GM12878 (cell line): ENCODE measurements around the gene RHBDD1.

Experiments
- ATF3 ChIP-seq: IDR thresholded peaks from 2 replicates; pipeline ENCODE4 v1.6.1; 2011; ENCODE audit warnings: low read depth, mild to moderate bottlenecking, low read length, moderate library complexity, borderline replicate concordance; ENCODE audit errors: extremely low read depth
- CEBPZ ChIP-seq: fragments of 150-350 bp; IDR thresholded peaks from 2 replicates; pipeline ENCODE4 v1.6.1; 2016; ENCODE audit warnings: low read depth, low read length
- CTCF ChIP-seq, 3 experiments: IDR thresholded peaks in 2 of 3; conservative IDR thresholded peaks in 1 of 3; 2 replicates each; pipeline ENCODE4 v1.5.1; 2011; ENCODE audit warnings: low read depth in 3 of 3, low read length in 3 of 3, mild to moderate bottlenecking in 3 of 3, control low read depth in 2 of 3, moderate library complexity in 2 of 3, inconsistent platforms in 1 of 3, mixed read lengths in 1 of 3; ENCODE audit not compliant: control insufficient read depth in 2 of 3, insufficient read depth in 1 of 3; ENCODE audit errors: extremely low read depth in 1 of 3
- EED ChIP-seq: sonication (generic); IDR thresholded peaks from 2 replicates; pipeline ENCODE4 v1.6.1; 2016; ENCODE audit warnings: antibody characterized with exemption, low read depth
- MTA3 ChIP-seq: IDR thresholded peaks from 2 replicates; pipeline ENCODE4 v1.6.1; 2012; ENCODE audit warnings: low read length, inconsistent platforms, borderline replicate concordance
- PAX5 ChIP-seq: IDR thresholded peaks from 2 replicates; pipeline ENCODE4 v1.6.1; 2011; ENCODE audit warnings: low read depth, low read length, borderline replicate concordance
- PRDM15 ChIP-seq: fragments of 450-650 bp; formaldehyde crosslinking; IDR thresholded peaks from 2 replicates; pipeline ENCODE4 v1.4.0; 2020; ENCODE audit warnings: mild to moderate bottlenecking, moderate library complexity
- REST ChIP-seq: IDR thresholded peaks from 2 replicates; pipeline ENCODE4 v1.6.1; 2012; ENCODE audit warnings: mild to moderate bottlenecking, low read depth, low read length
- TAF1 ChIP-seq: IDR thresholded peaks from 2 replicates; pipeline ENCODE4 v1.6.1; 2011; ENCODE audit warnings: mild to moderate bottlenecking, low read depth, low read length, borderline replicate concordance

- no peak for TF ChIP-seq REST
- TF ChIP-seq CTCF (IDR thresholded peaks at IDR 0.05 in 2 of 3, conservative IDR thresholded peaks at IDR 0.05 in 1 of 3; ENCODE audit: control insufficient read depth in 2 of 3, extremely low read depth in 1 of 3, insufficient read depth in 1 of 3, low read depth in 3 of 3, low read length in 3 of 3), result peak in 1 of 3 experiments; percentile 22; a peak in 1 of 6 replicates
- TF ChIP-seq MTA3, result no peak
- no peak for TF ChIP-seq CEBPZ
- no peak for TF ChIP-seq TAF1
- no peak for TF ChIP-seq EED
- no peak for TF ChIP-seq PAX5
- TF ChIP-seq PRDM15 (CRISPR knock-in tag), result no peak
- TF ChIP-seq ATF3, result no peak
These were observed 202.8 kb downstream of the RHBDD1 start for GRCh38 chr2:227038550-227039189.
